NCI-H146 (cell line): ENCODE measurements around the gene MCM9.
"Not testable (repeated sequence)": the region's sequence is repeated elsewhere in the genome, so short reads cannot be mapped to it uniquely, and the experiment has no call there.

Source experiments
- DNase-seq: peaks from one replicate; lab custom pipeline; 2025; lab: John Stamatoyannopoulos, UW

The MCM9 gene

GRCh38 chr6:118768904-118769325 is 166.0 kb downstream of the MCM9 start:
- no peak for DNase-seq

GRCh38 chr6:118768441-118768840 is 166.5 kb downstream of the MCM9 start:
- DNase-seq = no peak

- DNase-seq = not testable (repeated sequence)
Observed at GRCh38 chr6:118765316-118765715, 169.6 kb downstream of the MCM9 start.

- DNase-seq = no peak
Observed at GRCh38 chr6:118764766-118765165, 170.2 kb downstream of the MCM9 start.
